Stimulated activated CD8-positive, alpha-beta memory T cell treated with anti-CD3 and anti-CD28 coated beads, Interleukin-15, amount 100 ng/mL, for 1 hour (primary cell): ENCODE measurements around the gene DOCK3.
"Not testable (repeated sequence)": the region's sequence is repeated elsewhere in the genome, so short reads cannot be mapped to it uniquely, and the experiment has no call there.

Experiments
- DNase-seq: peaks from one replicate; pipeline ENCODE4 v3.0.0-alpha.2; 2020; ENCODE audit warnings: low read depth

The DOCK3 gene

DNA sequence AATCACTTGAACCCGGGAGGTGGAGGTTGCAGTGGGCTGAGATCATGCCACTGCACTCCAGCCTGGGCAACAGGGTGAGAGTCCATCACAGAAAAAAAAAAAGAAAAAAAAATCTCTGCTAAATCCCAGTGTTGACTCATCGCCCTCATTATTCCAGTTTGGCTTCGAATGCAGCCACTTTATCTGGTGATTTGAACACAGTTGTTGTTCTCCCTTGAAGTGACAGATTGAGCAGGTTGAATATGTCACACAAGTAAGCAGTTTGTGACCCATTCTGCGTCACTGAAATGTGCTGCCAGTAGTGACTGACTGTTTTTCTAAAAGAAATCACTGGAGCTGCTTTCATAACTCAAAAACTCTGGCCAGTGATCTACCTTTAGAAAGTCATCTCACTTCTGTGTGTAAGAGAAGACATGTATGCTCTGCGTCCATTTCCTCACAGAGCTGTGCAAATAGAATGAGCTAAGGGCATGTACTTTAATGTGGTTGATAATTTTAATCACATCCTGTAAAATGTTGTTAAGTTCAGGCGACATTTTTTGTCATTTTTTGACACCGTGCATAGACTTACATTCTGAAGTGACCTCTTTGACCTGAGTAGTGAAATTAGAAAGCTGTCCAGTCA lies 12.5 kb downstream of the DOCK3 start:
- no peak for DNase-seq

GRCh38 chr3:50687916-50688315 lies 13.2 kb downstream of the DOCK3 start:
- no peak for DNase-seq

- not testable (repeated sequence) for DNase-seq
Observed at GRCh38 chr3:50688602-50689001, 13.9 kb downstream of the DOCK3 start.

DNA sequence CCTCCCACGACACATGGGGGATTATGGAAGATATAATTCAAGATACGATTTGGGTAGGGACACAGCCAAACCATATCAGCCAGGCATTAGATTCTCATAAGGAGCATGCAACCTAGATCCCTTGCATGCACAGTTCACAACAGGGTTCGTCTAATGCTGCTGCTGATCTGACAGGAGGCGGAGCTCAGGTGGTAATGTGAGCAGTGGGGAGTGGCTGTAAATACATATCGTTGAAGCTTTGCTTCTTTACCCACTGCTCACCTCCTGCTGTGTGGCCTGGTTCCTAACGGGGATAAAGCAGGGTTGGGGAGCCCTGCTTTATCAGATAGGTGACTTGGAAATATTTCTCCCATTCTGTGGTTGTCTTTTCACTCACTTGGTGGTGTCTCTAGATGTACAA lies 14.8 kb downstream of the DOCK3 start:
- no peak for DNase-seq

DNA sequence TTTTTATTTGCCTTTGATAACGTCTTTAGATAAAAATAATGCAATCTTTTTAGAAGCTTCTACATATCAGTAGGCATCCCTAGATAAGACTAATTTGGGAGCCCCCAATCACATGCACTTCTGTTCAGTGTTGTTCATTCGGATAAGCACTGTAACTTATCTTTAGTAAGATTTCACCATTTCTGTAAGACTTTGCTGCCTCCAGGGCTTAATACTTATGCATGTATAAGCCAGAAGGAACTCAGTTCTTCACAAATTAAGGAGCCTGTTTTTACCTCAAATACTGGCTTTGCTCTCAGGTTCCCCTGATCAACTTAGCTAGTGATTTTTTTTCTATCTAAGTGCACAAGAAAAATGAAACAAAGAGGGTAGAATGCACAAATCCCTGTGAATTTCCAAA lies 20.3 kb downstream of the DOCK3 start:
- DNase-seq = no peak

DNA sequence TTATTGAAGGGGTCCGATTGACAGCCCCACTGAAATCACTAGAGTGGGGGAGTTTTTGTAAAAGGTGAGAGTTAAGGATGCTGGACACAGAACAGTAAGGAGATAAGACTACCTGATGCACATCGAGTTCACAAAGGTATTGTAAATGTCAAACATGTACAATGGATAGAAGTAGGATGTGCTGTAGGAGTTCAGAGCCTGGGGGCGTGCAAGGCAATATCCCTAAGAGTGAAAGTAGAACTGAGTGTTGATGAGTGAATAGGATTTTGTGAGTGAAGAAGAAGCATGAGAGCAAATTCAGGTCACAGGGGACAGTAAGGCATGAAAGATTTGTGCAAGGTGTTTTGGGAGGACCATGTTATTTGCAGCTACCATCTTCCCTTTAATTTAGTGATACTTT lies 21.5 kb downstream of the DOCK3 start:
- DNase-seq = no peak

- no peak for DNase-seq
Observed at GRCh38 chr3:50698269-50698668, 23.5 kb downstream of the DOCK3 start.

DNA sequence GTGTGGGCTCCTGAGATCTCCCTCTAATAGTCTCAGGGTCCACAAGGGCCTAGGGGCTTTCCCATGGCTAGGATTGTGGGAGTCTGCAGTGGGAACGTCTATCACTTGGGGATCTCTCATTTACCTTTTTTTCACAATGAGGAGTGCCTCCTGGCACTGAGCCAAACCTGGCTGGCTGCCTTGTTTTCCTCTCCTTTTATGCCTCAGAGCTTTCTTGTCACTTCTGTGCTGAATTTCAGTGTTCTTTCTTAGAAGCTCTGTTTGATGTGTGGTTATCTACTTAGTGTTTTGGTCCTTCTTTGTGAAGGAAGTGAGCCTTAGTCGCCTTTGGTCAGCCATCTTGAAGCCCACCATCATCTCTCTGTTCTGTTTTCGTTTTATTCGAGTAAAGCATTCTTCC lies 33.9 kb downstream of the DOCK3 start:
- DNase-seq = no peak

DNA sequence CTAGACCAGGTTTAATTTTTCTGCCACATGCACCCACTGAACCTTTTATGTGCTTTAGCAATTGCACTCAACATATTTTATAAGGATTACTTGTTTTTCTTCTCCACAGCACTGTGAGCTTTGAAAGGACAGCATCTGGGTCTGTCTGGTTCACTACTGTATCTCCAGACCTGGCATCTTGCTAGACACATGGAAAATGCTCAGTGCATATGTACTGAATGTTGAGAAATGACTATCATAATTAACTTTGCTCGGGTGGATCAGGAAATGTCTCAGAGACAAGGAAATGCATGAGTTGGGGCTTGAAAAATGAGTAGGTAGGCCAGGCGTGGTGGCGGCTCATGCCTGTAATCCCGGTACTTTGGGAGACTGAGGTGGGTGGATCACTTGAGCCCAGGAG lies 40.2 kb downstream of the DOCK3 start:
- no peak for DNase-seq

DNA sequence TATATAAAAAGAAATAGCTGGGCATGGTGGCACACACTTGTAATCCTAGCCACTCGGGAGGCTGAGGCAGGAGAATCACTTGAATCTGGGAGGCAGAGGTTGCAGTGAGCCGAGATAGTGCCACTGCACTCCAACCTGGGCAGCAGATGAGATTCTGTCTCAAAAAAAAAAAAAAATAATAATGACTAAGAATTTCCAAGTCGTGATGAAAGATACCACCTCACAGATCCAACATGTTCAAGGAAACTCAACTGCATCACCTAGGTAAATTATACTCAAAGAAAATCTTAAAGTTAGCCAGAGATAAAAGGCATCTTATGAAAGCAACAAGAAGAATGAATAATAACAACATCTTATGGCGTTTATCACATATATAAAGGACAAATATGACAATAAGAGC lies 50.1 kb downstream of the DOCK3 start:
- no peak for DNase-seq

GRCh38 chr3:50734985-50735384 lies 60.3 kb downstream of the DOCK3 start:
- no peak for DNase-seq

- no peak for DNase-seq
Observed at GRCh38 chr3:50737193-50737905, 62.6 kb downstream of the DOCK3 start.

GRCh38 chr3:50737906-50738598 lies 63.3 kb downstream of the DOCK3 start:
- DNase-seq = no peak

DNA sequence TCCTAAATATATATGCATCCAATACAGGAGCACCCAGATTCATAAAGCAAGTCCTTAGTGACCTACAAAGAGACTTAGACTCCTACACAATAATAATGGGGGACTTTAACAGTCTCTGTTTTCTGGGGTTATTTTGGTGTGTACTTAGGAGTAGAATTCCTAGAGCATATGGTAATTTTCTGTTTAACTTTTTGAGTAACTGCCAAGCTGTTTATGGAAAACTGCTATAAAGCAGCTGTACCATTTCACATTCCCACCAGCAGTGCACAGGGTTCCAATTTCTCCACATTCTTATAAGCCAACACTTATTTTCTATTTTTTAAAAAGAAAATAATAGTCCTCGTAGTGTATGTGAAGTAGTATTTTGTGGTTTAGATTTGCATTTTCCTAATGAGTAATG lies 68.9 kb downstream of the DOCK3 start:
- no peak for DNase-seq

DNA sequence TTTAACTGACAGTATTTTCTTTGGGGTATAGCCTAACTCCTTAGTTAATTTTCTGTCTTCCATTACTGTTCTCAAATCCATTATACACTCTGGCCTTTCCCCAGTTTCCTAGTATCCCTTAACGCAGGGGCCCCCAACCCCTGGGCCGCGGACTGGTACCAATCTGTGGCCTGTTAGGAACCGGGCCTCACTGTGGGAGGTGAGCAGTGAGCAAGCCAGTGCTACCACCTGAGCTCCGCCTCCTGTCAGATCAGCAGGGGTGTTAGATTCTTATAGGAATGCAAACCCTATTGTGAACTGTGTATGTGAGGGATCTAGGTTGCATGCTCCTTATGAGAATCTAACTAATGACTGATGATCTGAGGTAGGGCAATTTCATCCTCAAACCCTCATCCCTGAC lies 75.1 kb downstream of the DOCK3 start:
- no peak for DNase-seq

- no peak for DNase-seq
Observed at GRCh38 chr3:50759015-50759414, 84.3 kb downstream of the DOCK3 start.

- DNase-seq = no peak
Observed at GRCh38 chr3:50777680-50778079, 103.0 kb downstream of the DOCK3 start.

GRCh38 chr3:50781766-50782165 lies 107.0 kb downstream of the DOCK3 start:
- DNase-seq = not testable (repeated sequence)

DNA sequence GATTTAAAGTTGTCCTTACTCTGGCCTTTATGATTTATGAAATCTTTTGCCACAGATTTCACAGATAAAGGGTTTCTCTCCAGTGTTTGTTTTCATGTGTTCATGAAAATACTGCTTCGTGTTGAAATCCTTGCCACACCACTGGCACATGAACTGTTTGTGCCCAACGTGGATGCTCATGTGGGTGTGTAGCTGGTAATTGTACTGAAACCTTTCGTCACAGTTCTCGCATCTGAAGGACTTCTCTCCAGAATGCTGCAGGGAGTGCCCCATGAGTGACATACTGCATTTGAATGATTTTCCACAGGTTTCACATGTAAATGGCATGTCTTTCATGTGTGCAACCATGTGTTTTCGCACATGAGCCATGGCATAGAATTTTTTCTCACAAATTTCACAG lies 111.9 kb downstream of the DOCK3 start:
- no peak for DNase-seq

- not testable (repeated sequence) for DNase-seq
Observed at GRCh38 chr3:50790894-50791293, 116.2 kb downstream of the DOCK3 start.

DNA sequence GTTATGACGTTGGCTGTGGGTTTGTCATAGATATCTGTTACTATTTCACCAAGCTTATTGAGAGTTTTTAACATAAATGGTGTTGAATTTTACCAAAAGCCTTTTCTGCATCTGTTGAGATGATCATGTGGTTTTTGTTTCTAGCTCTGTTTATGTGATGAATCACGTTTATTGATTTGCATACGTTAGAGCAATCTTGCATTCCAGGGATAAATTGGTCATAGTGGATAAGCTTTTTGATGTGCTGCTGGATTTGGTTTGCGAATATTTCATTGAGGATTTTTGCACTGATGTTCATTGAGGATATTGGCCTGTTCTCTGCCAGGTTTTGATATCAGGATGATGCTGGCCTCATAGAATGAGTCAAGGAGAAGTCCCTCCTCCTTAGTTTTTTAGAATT lies 117.8 kb downstream of the DOCK3 start:
- DNase-seq = no peak

- not testable (repeated sequence) for DNase-seq
Observed at GRCh38 chr3:50803805-50804204, 129.1 kb downstream of the DOCK3 start.

GRCh38 chr3:50804376-50804775 lies 129.6 kb downstream of the DOCK3 start:
- DNase-seq = not testable (repeated sequence)
